ENCODE results near the gene AKT3. TPM values are rescaled to one million over a fixed set of nuclear protein-coding genes. Genes with fewer than 3 reads are reported as not detected.

AKT3 gene
- total RNA-seq, 4 donors from 2014 or later = 29.7 to 77.2 (median 37.4) TPM

- ATAC-seq (ENCODE audit: low FRiP score) (no peak), DNase-seq (ENCODE audit: low spot score) (no peak)
- TF ChIP-seq CTCF (IDR thresholded peaks at IDR 0.05) = no peak
Observed at GRCh38 chr1:243587823-243588560, 262.1 kb downstream of the AKT3 start.

- no peak for ATAC-seq (ENCODE audit: low FRiP score)
- DNase-seq (ENCODE audit: low spot score) = no peak
- TF ChIP-seq CTCF (IDR thresholded peaks at IDR 0.05) = no peak
Observed at GRCh38 chr1:243587285-243587684, 262.8 kb downstream of the AKT3 start.

GRCh38 chr1:243585982-243586381 is 264.1 kb downstream of the AKT3 start:
- no peak for DNase-seq (ENCODE audit: low spot score)
- no peak for ATAC-seq (ENCODE audit: low FRiP score)
- no peak for TF ChIP-seq CTCF (IDR thresholded peaks at IDR 0.05)

- no peak for TF ChIP-seq CTCF (IDR thresholded peaks at IDR 0.05)
- ATAC-seq (ENCODE audit: low FRiP score) (no peak), DNase-seq (ENCODE audit: low spot score) (no peak)
Observed at GRCh38 chr1:243582326-243582725, 267.7 kb downstream of the AKT3 start.

GRCh38 chr1:243580984-243581383 is 269.1 kb downstream of the AKT3 start:
- TF ChIP-seq CTCF (IDR thresholded peaks at IDR 0.05) = no peak
- ATAC-seq (ENCODE audit: low FRiP score) = no peak
- no peak for DNase-seq (ENCODE audit: low spot score)

GRCh38 chr1:243580072-243580471 is 270.0 kb downstream of the AKT3 start:
- no peak for ATAC-seq (ENCODE audit: low FRiP score)
- no peak for TF ChIP-seq CTCF (IDR thresholded peaks at IDR 0.05)
- DNase-seq (ENCODE audit: low spot score) = no peak

- ATAC-seq (ENCODE audit: low FRiP score) (no peak), DNase-seq (ENCODE audit: low spot score) (no peak)
- no peak for TF ChIP-seq CTCF (IDR thresholded peaks at IDR 0.05)
Observed at GRCh38 chr1:243575070-243575469, 275.0 kb downstream of the AKT3 start.
